HEK293 (cell line): ENCODE results near the gene A4GALT.
A peak's percentile ranks its signal among the peaks of the same experiment; 100 is the strongest.

Experiments used
- MYNN ChIP-seq: fragments of 450-650 bp; formaldehyde crosslinking; IDR thresholded peaks from 2 replicates; pipeline ENCODE4 v1.5.1; 2016; ENCODE audit warnings: missing biosample characterization, missing genetic modification characterization, borderline replicate concordance
- SP3 ChIP-seq: fragments of 450-650 bp; formaldehyde crosslinking; IDR thresholded peaks from 2 replicates; pipeline ENCODE4 v1.5.1; 2016; ENCODE audit warnings: missing biosample characterization, missing genetic modification characterization
- YY1 ChIP-seq: fragments of 450-650 bp; formaldehyde crosslinking; IDR thresholded peaks from 2 replicates; pipeline ENCODE4 v1.5.1; 2018; ENCODE audit warnings: missing biosample characterization, missing genetic modification characterization
- ZNF184 ChIP-seq: fragments of 450-650 bp; IDR thresholded peaks from 2 replicates; pipeline ENCODE4 v1.5.1; 2018; ENCODE audit warnings: missing biosample characterization, mild to moderate bottlenecking, missing genetic modification characterization
- ZNF202 ChIP-seq: fragments of 450-650 bp; formaldehyde crosslinking; IDR thresholded peaks from 2 replicates; pipeline ENCODE4 v1.5.1; 2016; ENCODE audit warnings: missing biosample characterization, missing genetic modification characterization, borderline replicate concordance
- ZNF221 ChIP-seq: fragments of 450-650 bp; formaldehyde crosslinking; IDR thresholded peaks from 2 replicates; pipeline ENCODE4 v1.5.1; 2017; ENCODE audit warnings: missing biosample characterization, missing genetic modification characterization, borderline replicate concordance
- ZNF274 ChIP-seq, 2 experiments: fragments of 200-500 bp in 1 of 2; fragments of 450-650 bp in 1 of 2; sonication (Bioruptor generic) in 1 of 2; formaldehyde crosslinking in 1 of 2; IDR thresholded peaks; 2 replicates each; pipeline versions ENCODE4 v1.5.1 to v1.6.1; 2014 to 2016; ENCODE audit warnings: borderline replicate concordance in 1 of 2, inconsistent platforms in 1 of 2, low read length in 1 of 2, missing biosample characterization in 1 of 2, missing genetic modification characterization in 1 of 2
- ZNF768 ChIP-seq: fragments of 450-650 bp; formaldehyde crosslinking; IDR thresholded peaks from 2 replicates; pipeline ENCODE4 v1.5.1; 2018; ENCODE audit warnings: missing biosample characterization, mild to moderate bottlenecking, missing genetic modification characterization
- TF ChIP-seq, protein P1 (sequence below): fragments of 450-650 bp; formaldehyde crosslinking; IDR thresholded peaks from 2 replicates; pipeline ENCODE4 v1.5.1; 2016; ENCODE audit warnings: missing biosample characterization, missing genetic modification characterization
- TF ChIP-seq, protein P2 (sequence below): fragments of 450-650 bp; formaldehyde crosslinking; IDR thresholded peaks from 2 replicates; pipeline ENCODE4 v1.5.1; 2016; ENCODE audit warnings: missing biosample characterization, missing genetic modification characterization
- TF ChIP-seq, protein P3 (sequence below): IDR thresholded peaks from 2 replicates; pipeline ENCODE4 v1.6.1; 2011; ENCODE audit warnings: mild to moderate bottlenecking, low read depth, low read length, borderline replicate concordance
- TF ChIP-seq, protein P4 (sequence below): fragments of 450-650 bp; IDR thresholded peaks from 2 replicates; pipeline ENCODE4 v1.5.1; 2018; ENCODE audit warnings: missing biosample characterization, mild to moderate bottlenecking, missing genetic modification characterization

DNA sequence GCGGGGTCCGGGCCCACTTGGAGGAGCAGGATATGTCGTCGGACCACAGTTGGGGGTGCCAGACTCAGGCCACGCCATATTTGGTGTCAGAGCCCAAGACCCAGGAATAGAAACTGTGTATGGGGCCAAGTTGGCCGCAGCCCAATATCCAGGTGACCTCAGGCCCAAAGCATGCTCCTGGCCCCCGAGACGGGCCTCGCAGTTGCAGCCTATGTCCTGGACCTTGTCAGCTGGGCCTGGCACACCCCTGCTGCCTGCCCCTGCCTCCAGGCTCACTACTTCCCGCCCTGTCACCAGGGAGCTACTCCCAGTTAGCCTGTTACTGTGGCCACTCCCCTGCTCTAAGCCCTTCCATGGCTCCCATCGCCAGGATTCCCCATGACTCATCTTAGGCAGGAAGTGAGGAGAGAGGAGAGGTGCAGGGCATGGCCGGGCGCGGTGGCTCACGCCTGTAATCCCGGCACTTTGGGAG lies 23.1 kb downstream of the A4GALT start:
- TF ChIP-seq ZNF184 = no peak
- no peak for TF ChIP-seq ZNF221 (tag by site-specific recombination)
- TF ChIP-seq ZNF202 (tag by site-specific recombination) = no peak
- TF ChIP-seq ZNF768 = no peak
- TF ChIP-seq, protein P1, sequence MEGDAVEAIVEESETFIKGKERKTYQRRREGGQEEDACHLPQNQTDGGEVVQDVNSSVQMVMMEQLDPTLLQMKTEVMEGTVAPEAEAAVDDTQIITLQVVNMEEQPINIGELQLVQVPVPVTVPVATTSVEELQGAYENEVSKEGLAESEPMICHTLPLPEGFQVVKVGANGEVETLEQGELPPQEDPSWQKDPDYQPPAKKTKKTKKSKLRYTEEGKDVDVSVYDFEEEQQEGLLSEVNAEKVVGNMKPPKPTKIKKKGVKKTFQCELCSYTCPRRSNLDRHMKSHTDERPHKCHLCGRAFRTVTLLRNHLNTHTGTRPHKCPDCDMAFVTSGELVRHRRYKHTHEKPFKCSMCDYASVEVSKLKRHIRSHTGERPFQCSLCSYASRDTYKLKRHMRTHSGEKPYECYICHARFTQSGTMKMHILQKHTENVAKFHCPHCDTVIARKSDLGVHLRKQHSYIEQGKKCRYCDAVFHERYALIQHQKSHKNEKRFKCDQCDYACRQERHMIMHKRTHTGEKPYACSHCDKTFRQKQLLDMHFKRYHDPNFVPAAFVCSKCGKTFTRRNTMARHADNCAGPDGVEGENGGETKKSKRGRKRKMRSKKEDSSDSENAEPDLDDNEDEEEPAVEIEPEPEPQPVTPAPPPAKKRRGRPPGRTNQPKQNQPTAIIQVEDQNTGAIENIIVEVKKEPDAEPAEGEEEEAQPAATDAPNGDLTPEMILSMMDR (tag by site-specific recombination) = no peak
- TF ChIP-seq ZNF274 (IDR thresholded peaks at IDR 0.05; ENCODE audit: low read length) = no peak
- TF ChIP-seq ZNF274 (tag by site-specific recombination; IDR thresholded peaks at IDR 0.05; ENCODE audit: borderline replicate concordance) = no peak
- TF ChIP-seq SP3 (tag by site-specific recombination) = peak; percentile 24; the same call in 1 of the 2 replicates
- TF ChIP-seq YY1 (tag by site-specific recombination) = no peak
- TF ChIP-seq, protein P2, sequence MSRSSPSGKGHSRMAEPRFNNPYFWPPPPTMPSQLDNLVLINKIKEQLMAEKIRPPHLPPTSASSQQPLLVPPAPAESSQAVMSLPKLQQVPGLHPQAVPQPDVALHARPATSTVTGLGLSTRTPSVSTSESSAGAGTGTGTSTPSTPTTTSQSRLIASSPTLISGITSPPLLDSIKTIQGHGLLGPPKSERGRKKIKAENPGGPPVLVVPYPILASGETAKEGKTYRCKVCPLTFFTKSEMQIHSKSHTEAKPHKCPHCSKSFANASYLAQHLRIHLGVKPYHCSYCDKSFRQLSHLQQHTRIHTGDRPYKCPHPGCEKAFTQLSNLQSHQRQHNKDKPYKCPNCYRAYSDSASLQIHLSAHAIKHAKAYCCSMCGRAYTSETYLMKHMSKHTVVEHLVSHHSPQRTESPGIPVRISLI (tag by site-specific recombination) = no peak
- TF ChIP-seq, protein P3, sequence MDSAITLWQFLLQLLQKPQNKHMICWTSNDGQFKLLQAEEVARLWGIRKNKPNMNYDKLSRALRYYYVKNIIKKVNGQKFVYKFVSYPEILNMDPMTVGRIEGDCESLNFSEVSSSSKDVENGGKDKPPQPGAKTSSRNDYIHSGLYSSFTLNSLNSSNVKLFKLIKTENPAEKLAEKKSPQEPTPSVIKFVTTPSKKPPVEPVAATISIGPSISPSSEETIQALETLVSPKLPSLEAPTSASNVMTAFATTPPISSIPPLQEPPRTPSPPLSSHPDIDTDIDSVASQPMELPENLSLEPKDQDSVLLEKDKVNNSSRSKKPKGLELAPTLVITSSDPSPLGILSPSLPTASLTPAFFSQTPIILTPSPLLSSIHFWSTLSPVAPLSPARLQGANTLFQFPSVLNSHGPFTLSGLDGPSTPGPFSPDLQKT = no peak
- no peak for TF ChIP-seq MYNN (tag by site-specific recombination)
- TF ChIP-seq, protein P4, sequence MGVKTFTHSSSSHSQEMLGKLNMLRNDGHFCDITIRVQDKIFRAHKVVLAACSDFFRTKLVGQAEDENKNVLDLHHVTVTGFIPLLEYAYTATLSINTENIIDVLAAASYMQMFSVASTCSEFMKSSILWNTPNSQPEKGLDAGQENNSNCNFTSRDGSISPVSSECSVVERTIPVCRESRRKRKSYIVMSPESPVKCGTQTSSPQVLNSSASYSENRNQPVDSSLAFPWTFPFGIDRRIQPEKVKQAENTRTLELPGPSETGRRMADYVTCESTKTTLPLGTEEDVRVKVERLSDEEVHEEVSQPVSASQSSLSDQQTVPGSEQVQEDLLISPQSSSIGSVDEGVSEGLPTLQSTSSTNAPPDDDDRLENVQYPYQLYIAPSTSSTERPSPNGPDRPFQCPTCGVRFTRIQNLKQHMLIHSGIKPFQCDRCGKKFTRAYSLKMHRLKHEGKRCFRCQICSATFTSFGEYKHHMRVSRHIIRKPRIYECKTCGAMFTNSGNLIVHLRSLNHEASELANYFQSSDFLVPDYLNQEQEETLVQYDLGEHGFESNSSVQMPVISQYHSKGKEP (tag by site-specific recombination) = no peak
